ENCODE results near the gene SHANK1.
A peak's percentile ranks its signal among the peaks of the same experiment; 100 is the strongest.

Gene SHANK1

GRCh38 chr19:50676625-50677197, 42.9 kb downstream of the SHANK1 start:
- TF ChIP-seq CTCF (IDR thresholded peaks at IDR 0.05; ENCODE audit: low read depth, low read length, missing control alignments), result no peak
- Histone ChIP-seq H3K4me3 (ENCODE audit: low read depth, low read length) (no peak overlapping the region), H3K36me3 (replicated peaks) (no peaks in the 10 kb centered on the region), H3K27ac (no peak overlapping the region), H3K27me3 (replicated peaks) (no peaks in the 10 kb centered on the region)
- no peak for DNase-seq
- in situ Hi-C loops (cut with HindIII; ENCODE audit: low pct_ligation_motif_present, low sequenced_read_pairs), result no loop called here

- Histone ChIP-seq H3K36me3 (replicated peaks) (no peaks in the 10 kb centered on the region), H3K27me3 (replicated peaks) (peaks cover 16% of the 10 kb centered on the region), H3K27ac (no peak overlapping the region), H3K4me3 (ENCODE audit: low read depth, low read length) (no peak overlapping the region)
- in situ Hi-C loops (cut with HindIII; ENCODE audit: low pct_ligation_motif_present, low sequenced_read_pairs), result no loop called here
- DNase-seq, result no peak
- TF ChIP-seq CTCF (IDR thresholded peaks at IDR 0.05; ENCODE audit: low read depth, low read length, missing control alignments), result no peak
Observed at GRCh38 chr19:50673118-50673517, 46.5 kb downstream of the SHANK1 start.

- in situ Hi-C loops (cut with HindIII; ENCODE audit: low pct_ligation_motif_present, low sequenced_read_pairs), result no loop called here
- no peak for TF ChIP-seq CTCF (IDR thresholded peaks at IDR 0.05; ENCODE audit: low read depth, low read length, missing control alignments)
- Histone ChIP-seq H3K27ac (no peak overlapping the region), H3K27me3 (replicated peaks) (peaks cover 36% of the 10 kb centered on the region), H3K4me3 (ENCODE audit: low read depth, low read length) (no peak overlapping the region), H3K36me3 (replicated peaks) (no peaks in the 10 kb centered on the region)
- DNase-seq, result no peak
Observed at GRCh38 chr19:50670102-50670380, 49.6 kb downstream of the SHANK1 start.

- no peaks in the 10 kb centered on the region for H3K36me3 ChIP-seq (replicated peaks)
- in situ Hi-C loops (cut with HindIII; ENCODE audit: low pct_ligation_motif_present, low sequenced_read_pairs), result no loop called here
- H3K4me3 ChIP-seq (ENCODE audit: low read depth, low read length), result no peak overlapping the region
- peak; percentile 81 for TF ChIP-seq CTCF (IDR thresholded peaks at IDR 0.05; ENCODE audit: low read depth, low read length, missing control alignments)
- peaks cover 36% of the 10 kb centered on the region for H3K27me3 ChIP-seq (replicated peaks)
- H3K27ac ChIP-seq, result no peak overlapping the region
- DNase-seq, result no peak
Observed at GRCh38 chr19:50669302-50670101, 50.1 kb downstream of the SHANK1 start.

- in situ Hi-C loops (cut with HindIII; ENCODE audit: low pct_ligation_motif_present, low sequenced_read_pairs), result no loop called here
- TF ChIP-seq CTCF (IDR thresholded peaks at IDR 0.05; ENCODE audit: low read depth, low read length, missing control alignments), result no peak
Observed at GRCh38 chr19:50668879-50669278, 50.7 kb downstream of the SHANK1 start.

GRCh38 chr19:50668416-50668815, 51.2 kb downstream of the SHANK1 start:
- no peak for DNase-seq
- H3K27me3 ChIP-seq (replicated peaks), result peaks cover 36% of the 10 kb centered on the region
- H3K4me3 ChIP-seq (ENCODE audit: low read depth, low read length), result no peak overlapping the region
- no peak overlapping the region for H3K27ac ChIP-seq
- in situ Hi-C loops (cut with HindIII; ENCODE audit: low pct_ligation_motif_present, low sequenced_read_pairs), result no loop called here
- no peak for TF ChIP-seq CTCF (IDR thresholded peaks at IDR 0.05; ENCODE audit: low read depth, low read length, missing control alignments)
- H3K36me3 ChIP-seq (replicated peaks), result no peaks in the 10 kb centered on the region

More at GRCh38 chr19:50668879-50669278, 50.7 kb downstream of the SHANK1 start:
- Histone ChIP-seq H3K36me3 (replicated peaks) (no peaks in the 10 kb centered on the region), H3K27ac (no peak overlapping the region), H3K27me3 (replicated peaks) (peaks cover 36% of the 10 kb centered on the region), H3K4me3 (ENCODE audit: low read depth, low read length) (no peak overlapping the region)
- DNase-seq, result no peak

Measured in brain microvascular endothelial cell (primary cell).